Epithelial cell of proximal tubule (primary cell): ENCODE measurements around the gene ERC2. TPM values are rescaled to one million over a fixed set of nuclear protein-coding genes. Genes with fewer than 3 reads are reported as not detected.

Experiments
- DNase-seq: peaks from one replicate; pipeline ENCODE4 v3.0.0-alpha.2; 2011; ENCODE audit warnings: low read depth
- H3K4me3 ChIP-seq: 2 replicates; pipeline ENCODE4 v1.5.1; 2011; ENCODE audit warnings: low read depth, mild to moderate bottlenecking, low read length
- total RNA-seq: library from RNA; depleted of rRNA; stranded (reverse); fragments of >200 nt; gene quantifications from 2 replicates; pipeline ENCODE4 v1.2.3, GENCODE V29; 2015
- TF ChIP-seq, protein P1 (sequence below): conservative IDR thresholded peaks from 2 replicates; pipeline ENCODE4 v1.5.1; 2012; ENCODE audit warnings: low read depth, mild to moderate bottlenecking, low read length

Gene ERC2
- total RNA-seq, 1 donor from 2014 or later: 2.7 TPM

DNA sequence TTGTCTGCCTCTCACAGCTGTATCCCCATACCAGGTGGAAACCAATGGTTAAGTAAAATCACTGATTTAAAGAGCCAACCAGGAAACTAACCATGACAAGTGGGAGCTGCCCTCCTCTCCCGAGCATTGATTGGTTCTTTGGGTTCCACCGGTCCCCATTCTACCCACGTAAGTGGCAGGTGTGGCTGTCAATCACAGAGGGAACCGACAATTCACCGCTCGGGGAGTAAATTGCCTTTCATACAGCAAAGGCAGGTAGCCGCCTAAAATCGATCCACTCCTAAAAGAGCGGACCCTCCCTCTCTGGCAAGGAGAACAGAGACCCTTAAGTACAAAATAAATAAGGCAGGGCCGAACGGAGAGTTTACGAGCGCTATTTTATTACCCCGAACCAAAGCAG lies 1.2 kb downstream of the ERC2 start:
- peak; percentile 84 for DNase-seq
- TF ChIP-seq, protein P1, sequence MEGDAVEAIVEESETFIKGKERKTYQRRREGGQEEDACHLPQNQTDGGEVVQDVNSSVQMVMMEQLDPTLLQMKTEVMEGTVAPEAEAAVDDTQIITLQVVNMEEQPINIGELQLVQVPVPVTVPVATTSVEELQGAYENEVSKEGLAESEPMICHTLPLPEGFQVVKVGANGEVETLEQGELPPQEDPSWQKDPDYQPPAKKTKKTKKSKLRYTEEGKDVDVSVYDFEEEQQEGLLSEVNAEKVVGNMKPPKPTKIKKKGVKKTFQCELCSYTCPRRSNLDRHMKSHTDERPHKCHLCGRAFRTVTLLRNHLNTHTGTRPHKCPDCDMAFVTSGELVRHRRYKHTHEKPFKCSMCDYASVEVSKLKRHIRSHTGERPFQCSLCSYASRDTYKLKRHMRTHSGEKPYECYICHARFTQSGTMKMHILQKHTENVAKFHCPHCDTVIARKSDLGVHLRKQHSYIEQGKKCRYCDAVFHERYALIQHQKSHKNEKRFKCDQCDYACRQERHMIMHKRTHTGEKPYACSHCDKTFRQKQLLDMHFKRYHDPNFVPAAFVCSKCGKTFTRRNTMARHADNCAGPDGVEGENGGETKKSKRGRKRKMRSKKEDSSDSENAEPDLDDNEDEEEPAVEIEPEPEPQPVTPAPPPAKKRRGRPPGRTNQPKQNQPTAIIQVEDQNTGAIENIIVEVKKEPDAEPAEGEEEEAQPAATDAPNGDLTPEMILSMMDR: no peak
- H3K4me3 ChIP-seq: peak overlapping the region; percentile 85

DNA sequence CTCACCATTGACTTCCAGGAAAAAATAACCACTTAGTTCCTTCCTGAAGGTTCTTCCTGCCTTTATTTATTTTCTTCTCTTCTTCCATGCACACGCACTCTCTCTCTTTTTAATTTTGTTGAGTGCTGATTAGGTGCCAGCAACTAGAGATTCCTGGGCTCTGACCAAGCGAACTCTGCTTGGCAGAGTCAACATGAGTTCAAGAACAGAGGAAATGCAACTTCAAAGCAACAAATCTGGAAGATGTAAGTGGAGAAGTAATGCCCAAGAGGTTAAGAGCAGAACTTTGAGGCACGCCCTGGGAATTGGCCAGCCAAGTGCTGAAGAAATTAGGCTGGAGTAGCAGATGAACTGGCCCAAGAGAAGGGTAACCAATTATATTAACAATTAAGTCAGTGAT lies 8.5 kb downstream of the ERC2 start:
- DNase-seq: no peak
- H3K4me3 ChIP-seq: no peak overlapping the region
- TF ChIP-seq, protein P1: no peak

DNA sequence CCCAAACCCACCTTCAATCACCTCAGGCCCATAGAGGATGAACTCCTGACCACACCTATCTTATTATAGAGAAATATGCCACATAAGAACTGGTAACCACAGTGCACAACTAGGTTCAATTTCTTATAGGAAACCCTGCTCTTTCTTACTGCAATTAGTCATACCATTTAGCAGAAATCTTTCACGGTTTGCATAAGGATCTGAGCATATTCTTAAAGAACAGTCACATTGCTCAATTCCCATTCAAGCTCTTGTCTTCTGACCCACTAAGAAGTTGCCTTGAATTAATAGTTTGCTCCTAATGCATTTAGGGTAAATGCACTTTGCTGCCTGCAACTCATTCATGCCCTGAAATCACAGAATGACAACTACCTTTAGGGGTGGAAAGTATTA lies 9.2 kb downstream of the ERC2 start:
- TF ChIP-seq, protein P1: no peak

DNA sequence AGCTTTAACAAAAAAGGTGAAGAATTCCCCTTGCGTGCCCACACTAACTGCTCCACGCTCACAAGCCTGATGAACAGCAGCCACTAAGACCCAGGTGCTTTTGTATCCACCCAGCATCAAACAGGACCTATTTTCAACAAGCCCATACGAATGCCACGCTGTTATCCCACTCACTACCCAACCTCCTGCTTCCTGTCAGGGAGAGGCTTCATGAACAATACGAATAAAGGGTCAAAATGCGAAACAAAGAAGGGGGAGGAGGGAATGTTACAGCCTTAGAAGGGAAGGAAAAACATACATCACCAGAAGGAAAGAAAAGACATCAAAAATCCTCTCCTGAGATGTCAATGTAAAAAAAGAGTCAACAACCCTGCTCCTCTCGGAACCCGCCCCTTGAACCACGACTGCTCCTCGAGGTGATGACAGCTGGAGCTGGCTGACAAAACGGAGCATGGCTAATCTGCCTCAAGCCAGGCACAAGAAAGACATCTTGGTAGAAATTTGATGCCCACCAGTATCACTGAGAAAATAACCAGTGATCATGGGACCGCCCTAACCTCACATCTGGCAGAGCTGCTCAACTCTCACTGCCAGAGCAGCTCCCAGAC lies 9.7 kb downstream of the ERC2 start:
- H3K4me3 ChIP-seq: no peak overlapping the region
- DNase-seq: no peak
- TF ChIP-seq, protein P1: no peak

More for the DNA sequence above, 9.2 kb downstream of the ERC2 start:
- DNase-seq: no peak
- H3K4me3 ChIP-seq: no peak overlapping the region

DNA sequence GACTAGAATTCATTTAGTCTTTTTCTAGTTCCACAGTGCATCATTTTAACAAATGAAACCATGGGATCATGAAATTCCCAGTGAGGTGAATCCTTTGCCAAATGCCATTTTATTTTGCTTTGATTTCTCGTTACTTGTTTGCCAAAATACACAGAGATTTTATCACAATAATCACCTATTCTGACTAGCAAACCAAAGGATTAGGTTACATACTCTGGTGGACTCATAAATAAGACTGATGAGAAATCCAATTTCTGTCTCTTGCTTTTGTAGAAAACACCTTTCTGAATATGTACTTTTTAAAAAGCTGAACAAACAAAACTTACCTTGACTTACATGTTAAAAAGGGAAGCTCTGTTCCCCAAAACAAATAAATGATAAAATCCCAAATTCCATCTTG lies 12.2 kb downstream of the ERC2 start:
- DNase-seq: no peak
- no peak overlapping the region for H3K4me3 ChIP-seq
- TF ChIP-seq, protein P1: no peak

DNA sequence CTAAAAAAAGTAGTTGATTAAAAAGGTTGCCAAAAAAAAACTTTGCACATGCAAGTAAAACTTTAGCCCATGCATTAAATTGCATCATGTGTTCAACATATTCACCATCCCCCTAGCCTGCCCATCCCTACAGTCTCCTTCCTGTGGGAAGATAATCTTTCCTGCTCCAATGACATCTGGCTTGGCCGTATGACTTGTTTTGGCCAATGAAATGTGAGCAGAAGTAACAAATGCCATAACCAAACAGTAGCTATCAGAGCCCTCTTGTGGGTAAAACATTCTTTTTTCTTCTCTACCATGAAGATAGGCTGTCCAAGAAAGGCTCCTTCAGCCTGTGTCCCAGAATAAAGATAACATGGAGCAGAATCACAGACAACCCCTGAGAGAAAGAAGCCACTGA lies 15.3 kb downstream of the ERC2 start:
- H3K4me3 ChIP-seq: no peak overlapping the region
- TF ChIP-seq, protein P1: no peak
- no peak for DNase-seq

DNA sequence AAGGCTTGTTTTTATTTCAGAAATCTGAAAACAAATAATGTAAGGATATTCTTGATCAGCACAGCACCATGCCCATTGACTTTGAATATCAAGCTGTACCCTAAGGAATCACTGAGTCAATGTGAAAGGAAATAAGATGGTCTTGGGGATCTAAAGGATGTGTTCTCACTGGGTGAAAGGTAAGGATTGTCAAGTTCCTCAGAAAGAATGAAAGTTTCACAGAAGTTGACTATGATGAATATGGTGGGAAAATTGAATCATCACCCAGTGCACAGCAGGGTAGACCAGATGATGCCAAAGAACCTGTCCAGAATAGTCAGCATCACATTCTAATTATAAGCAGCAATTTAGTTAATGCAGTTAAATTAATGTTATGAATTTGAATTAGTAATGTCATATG lies 16.2 kb downstream of the ERC2 start:
- DNase-seq: no peak
- TF ChIP-seq, protein P1: no peak
- H3K4me3 ChIP-seq: no peak overlapping the region
